Measurements from ENCODE around the gene PIP5KL1. TPM values are rescaled to one million over a fixed set of nuclear protein-coding genes. Genes with fewer than 3 reads are reported as not detected.

Gene PIP5KL1
- total and polyA plus RNA-seq, 2 of the 8 experiments (the other 6 are each of a cell fraction or from before 2014, with no cell fraction given): 13.4 to 15.4 TPM

DNA sequence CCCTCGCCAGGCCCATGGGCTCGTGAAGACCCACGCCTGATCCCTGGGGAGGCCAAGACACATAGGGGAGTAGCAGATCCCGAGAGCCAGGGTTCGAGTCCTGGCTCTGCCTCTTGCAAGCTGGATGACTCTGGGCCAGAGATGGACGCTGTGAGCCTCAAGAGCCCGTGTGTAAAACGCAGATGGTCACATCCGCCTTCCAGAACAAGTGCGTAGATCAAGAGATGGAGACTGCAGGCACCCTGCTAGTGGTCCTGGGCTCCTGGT lies 22.0 kb downstream of the PIP5KL1 start:
- Histone ChIP-seq H3K27me3 (replicated peaks in 1 of 4; ENCODE audit: control insufficient read depth in 3 of 4, extremely low read depth in 1 of 4, insufficient read depth in 3 of 4, low read length in 3 of 4) (no peaks in the 10 kb centered on the region), H2BK120ac (replicated peaks; ENCODE audit: low read depth, low read length) (no peak overlapping the region), H3K79me1 (ENCODE audit: low read depth, low read length) (no peaks in the 10 kb centered on the region), H2BK15ac (ENCODE audit: low read length) (no peak overlapping the region), H3K9ac (replicated peaks in 1 of 4; ENCODE audit: extremely low read depth in 1 of 4, low read depth in 3 of 4, low read length in 3 of 4) (no peak overlapping the region), H3K4ac (replicated peaks; ENCODE audit: insufficient read length, low read depth, low read length) (no peak overlapping the region), H4K91ac (replicated peaks; ENCODE audit: insufficient read length, low read length) (no peak overlapping the region), H3K56ac (replicated peaks; ENCODE audit: insufficient read length, low read depth, low read length) (no peak overlapping the region), H4K20me1 (replicated peaks in 1 of 2; ENCODE audit: control insufficient read depth in 1 of 2, insufficient read depth in 2 of 2, low read length in 2 of 2) (peaks cover 0 to 1% of the 10 kb centered on the region in 2 experiments), H3K27ac (ENCODE audit: low read depth, low read length) (no peak overlapping the region), H3K4me3 (ENCODE audit: extremely low read depth in 1 of 4, insufficient read depth in 2 of 4, low read depth in 3 of 4, low read length in 4 of 4) (no peak overlapping the region), H3K18ac (ENCODE audit: extremely low read depth, low read length) (no peak overlapping the region), H3K9me3 (ENCODE audit: insufficient read depth in 2 of 2, low read depth in 1 of 2, low read length in 1 of 2) (no peaks in the 10 kb centered on the region), H2AK5ac (ENCODE audit: low read depth, low read length) (no peak overlapping the region), H4K8ac (ENCODE audit: extremely low read depth, insufficient read depth, low read length) (no peak overlapping the region), H3K79me2 (ENCODE audit: control insufficient read depth in 1 of 2, insufficient read depth in 2 of 2, low read length in 2 of 2) (no peaks in the 10 kb centered on the region), H3K23me2 (ENCODE audit: low read depth, low read length) (no peaks in the 10 kb centered on the region), H3K14ac (ENCODE audit: insufficient read length) (no peak overlapping the region), H2AFZ (ENCODE audit: low read length) (no peak overlapping the region), H4K5ac (ENCODE audit: insufficient read length, low read depth, low read length) (no peak overlapping the region), H3K23ac (ENCODE audit: insufficient read length) (no peak overlapping the region), H2BK12ac (ENCODE audit: low read depth, low read length) (no peak overlapping the region), H3K36me3 (ENCODE audit: control insufficient read depth in 2 of 4, insufficient read depth in 4 of 4, low read length in 3 of 4) (peaks cover 0 to 6% (median 0%) of the 10 kb centered on the region in 4 experiments; a peak in 1 of 8 replicates), H3K4me2 (ENCODE audit: insufficient read depth in 1 of 2, low read depth in 2 of 2, low read length in 2 of 2) (no peak overlapping the region), H2BK5ac (ENCODE audit: low read depth, low read length) (no peak overlapping the region), H3K4me1 (replicated peaks in 1 of 4; ENCODE audit: control insufficient read depth in 3 of 4, insufficient read depth in 4 of 4, low read length in 3 of 4) (peaks cover 0 to 17% (median 6%) of the 10 kb centered on the region in 4 experiments; a peak in 6 of 7 replicates), H2BK20ac (ENCODE audit: low read length) (no peak overlapping the region)
- WGBS, 2 experiments (ENCODE audit: extremely low coverage in 1 of 2, insufficient coverage in 1 of 2, insufficient read length in 1 of 2, insufficient replicate concordance in 2 of 2, low coverage in 1 of 2, low lambda C conversion rate in 2 of 2, missing lambda C conversion rate in 1 of 2): 95% methylated on average over 10 of the region's 10 CpGs; no CpG with 5 or more reads in 1 of the 2 experiments
- DNase-seq (ENCODE audit: low read depth in 1 of 2, low spot score in 2 of 2) (no peak), FAIRE-seq (no peak)
- ChIA-PET POLR2A (ENCODE audit: partially characterized antibody) (no interaction called here), CTCF (ENCODE audit: partially characterized antibody) (interaction anchor here (1.3 to 2.7 kb wide), 2 partner anchors 9 to 19 kb away, joined by 4 to 14 read pairs; partner anchors contain the start of gene ST6GALNAC4)
- no peak for TF ChIP-seq CBX8 (IDR thresholded peaks at IDR 0.05; ENCODE audit: borderline replicate concordance, low read depth, low read length)
- TF ChIP-seq, protein P1, sequence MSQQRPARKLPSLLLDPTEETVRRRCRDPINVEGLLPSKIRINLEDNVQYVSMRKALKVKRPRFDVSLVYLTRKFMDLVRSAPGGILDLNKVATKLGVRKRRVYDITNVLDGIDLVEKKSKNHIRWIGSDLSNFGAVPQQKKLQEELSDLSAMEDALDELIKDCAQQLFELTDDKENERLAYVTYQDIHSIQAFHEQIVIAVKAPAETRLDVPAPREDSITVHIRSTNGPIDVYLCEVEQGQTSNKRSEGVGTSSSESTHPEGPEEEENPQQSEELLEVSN (IDR thresholded peaks at IDR 0.05): no peak
- TF ChIP-seq TCF12 (IDR thresholded peaks at IDR 0.05; ENCODE audit: low read depth, low read length): no peak
- TF ChIP-seq TAF7 (optimal IDR thresholded peaks at IDR 0.05; ENCODE audit: borderline replicate concordance, low read depth, low read length): no peak
- no peak for TF ChIP-seq HDAC6 (IDR thresholded peaks at IDR 0.05; ENCODE audit: low read depth, low read length)
- no peak for TF ChIP-seq CEBPB (IDR thresholded peaks at IDR 0.05; ENCODE audit: low read depth, low read length)
- no peak for TF ChIP-seq SIN3A (conservative IDR thresholded peaks at IDR 0.05 in 1 of 2, IDR thresholded peaks at IDR 0.05 in 1 of 2; ENCODE audit: low read depth in 1 of 2, low read length in 2 of 2)
- TF ChIP-seq SRF (IDR thresholded peaks at IDR 0.05; ENCODE audit: low read depth, low read length): no peak
- TF ChIP-seq SIX5 (IDR thresholded peaks at IDR 0.05; ENCODE audit: low read depth, low read length): no peak
- no peak for TF ChIP-seq CBX5 (IDR thresholded peaks at IDR 0.05; ENCODE audit: low read depth, low read length)
- no peak for TF ChIP-seq RFX5 (IDR thresholded peaks at IDR 0.05; ENCODE audit: borderline replicate concordance, low read depth, low read length)
- TF ChIP-seq JUND (IDR thresholded peaks at IDR 0.05; ENCODE audit: low read length): no peak
- TF ChIP-seq SIRT6 (IDR thresholded peaks at IDR 0.05; ENCODE audit: low read length): no peak
- no peak for TF ChIP-seq SAP30 (IDR thresholded peaks at IDR 0.05; ENCODE audit: insufficient read depth, insufficient replicate concordance, low read length)
- TF ChIP-seq TBP (IDR thresholded peaks at IDR 0.05; ENCODE audit: low read depth, low read length): no peak
